HG02623 (cell line): ENCODE results near the gene CASP4.
"Not testable (repeated sequence)": the region's sequence is repeated elsewhere in the genome, so short reads cannot be mapped to it uniquely, and the experiment has no call there.

Experiments
- ATAC-seq: cut with Tn5 transposase; IDR thresholded peaks from one replicate; pipeline ENCODE4 v1.9.1; 2021; ENCODE audit warnings: moderate library complexity; ENCODE audit not compliant: unreplicated experiment

CASP4 gene

GRCh38 chr11:104968355-104968855, at the start of gene CASP4:
Gene CASP4 (minus strand): TSS chr11:104968574. CDS start chr11:104968525, 49 bp downstream.
- peak; percentile 90 for ATAC-seq

DNA sequence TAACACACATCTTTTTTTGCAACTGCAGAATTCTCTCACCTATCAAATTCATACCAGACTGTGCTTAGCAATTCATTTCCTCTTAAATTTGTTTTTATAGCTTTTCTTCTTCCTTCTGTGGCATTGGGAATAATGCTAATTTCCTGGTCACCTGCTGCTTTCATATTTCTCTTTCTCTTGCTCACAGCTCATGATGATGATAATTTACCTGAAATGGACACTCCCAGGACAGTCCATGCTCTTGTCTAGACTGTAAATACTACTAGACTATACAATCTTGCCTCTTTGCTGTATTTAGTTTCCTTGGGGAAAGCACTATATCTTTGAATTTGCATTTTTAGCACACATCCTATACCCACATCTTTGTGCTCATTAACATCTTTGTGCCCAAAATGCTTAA, 39.1 kb upstream of the CASP4 start:
- ATAC-seq = no peak

DNA sequence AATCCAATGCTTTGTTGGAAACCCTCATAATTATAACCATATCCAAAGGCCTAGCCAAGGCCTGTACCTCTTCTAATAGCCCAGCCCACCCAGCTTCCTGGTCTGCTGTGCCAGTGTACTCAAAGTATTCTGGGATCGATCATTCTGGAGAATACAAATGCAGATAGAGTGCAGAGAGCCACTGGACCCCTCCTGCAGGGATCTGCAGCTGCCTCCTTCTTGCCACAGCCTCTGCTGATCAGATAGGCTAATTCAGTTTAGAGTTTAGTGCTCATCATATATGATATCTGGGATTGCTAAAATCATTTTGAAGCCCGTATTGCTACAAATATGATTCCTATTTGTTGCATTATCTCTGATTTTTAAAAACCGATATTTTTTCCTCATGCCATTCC, 37.1 kb upstream of the CASP4 start:
- no peak for ATAC-seq

DNA sequence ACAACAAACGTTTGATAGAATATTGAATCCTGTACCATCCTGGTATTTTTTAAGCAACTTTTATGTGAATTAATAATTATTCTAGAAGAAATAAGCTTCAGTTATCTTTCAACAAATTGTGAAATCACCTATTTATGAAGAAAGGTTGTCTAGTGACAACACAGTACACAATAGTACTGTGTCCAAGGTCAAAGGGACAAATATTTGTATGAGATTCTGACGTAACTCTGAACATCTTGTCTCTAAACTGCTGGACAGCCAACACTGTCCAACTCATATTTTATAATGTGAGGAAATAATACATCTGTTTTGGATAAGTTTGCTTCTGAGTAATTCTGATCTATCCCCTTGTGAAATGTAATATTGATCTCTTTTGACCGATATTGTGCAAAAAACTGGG, 35.6 kb upstream of the CASP4 start:
- ATAC-seq = no peak

GRCh38 chr11:105003151-105003550, 34.8 kb upstream of the CASP4 start:
- ATAC-seq = no peak

DNA sequence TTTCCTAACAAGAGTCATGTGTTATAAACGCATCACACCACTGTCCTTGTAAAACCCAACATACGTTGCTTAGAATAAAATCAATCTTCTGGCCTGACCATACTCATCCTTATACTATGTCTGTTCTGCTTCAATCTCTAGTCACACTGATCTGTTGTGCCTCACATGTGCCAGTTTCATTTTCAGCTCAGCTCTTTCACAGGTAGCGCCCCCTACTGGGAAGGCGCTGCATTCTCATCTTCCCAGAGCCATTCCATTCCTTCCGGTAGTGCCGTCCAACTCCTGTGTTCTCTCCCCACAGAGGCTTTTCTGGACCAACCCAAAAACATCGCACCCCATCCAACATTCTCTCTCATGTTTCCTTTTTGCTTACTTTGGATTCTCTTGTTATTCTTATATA, 32.4 kb upstream of the CASP4 start:
- ATAC-seq = peak; percentile 86

GRCh38 chr11:105000167-105000566, 31.8 kb upstream of the CASP4 start:
- no peak for ATAC-seq

DNA sequence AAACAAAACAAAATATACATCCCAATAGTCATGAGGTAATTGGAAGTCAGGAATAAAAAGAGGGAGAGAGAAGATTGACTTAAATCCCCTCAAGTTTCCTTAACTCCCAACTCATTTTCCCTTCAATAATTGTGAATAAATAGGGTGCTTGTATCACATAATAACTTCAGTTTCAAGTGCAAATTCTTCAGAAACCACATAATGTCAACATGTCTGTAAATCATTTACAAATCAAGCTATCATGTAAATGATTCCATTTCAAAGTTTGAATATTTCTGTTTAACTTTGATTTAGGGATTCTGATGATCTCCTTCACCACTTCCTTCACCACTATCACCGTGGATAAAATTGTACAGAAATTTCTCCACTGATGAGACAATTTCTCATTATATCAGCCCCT, 31.3 kb upstream of the CASP4 start:
- no peak for ATAC-seq

GRCh38 chr11:104997288-104997687, 28.9 kb upstream of the CASP4 start:
- ATAC-seq = no peak

DNA sequence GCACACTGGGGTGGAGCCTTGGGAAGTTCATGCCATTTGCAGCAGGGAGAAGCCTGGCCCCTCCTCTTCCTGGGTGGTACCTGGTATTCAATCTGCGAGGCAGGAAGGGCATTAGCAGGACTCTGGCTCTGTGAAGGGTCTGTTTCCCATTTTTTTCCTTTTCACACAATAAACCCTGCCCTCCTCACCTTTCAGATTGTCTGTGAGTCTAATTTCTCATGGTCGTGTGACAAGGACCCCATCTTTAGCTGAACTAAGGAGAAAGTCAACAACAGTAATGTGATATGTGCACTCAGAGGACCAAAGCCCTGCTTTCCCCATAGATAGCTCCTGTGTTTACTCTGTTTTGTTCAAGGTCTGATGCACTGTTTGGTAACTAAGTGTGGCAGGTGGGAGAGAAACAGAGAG, 26.6 kb upstream of the CASP4 start:
- no peak for ATAC-seq

GRCh38 chr11:104992781-104993180, 24.4 kb upstream of the CASP4 start:
- ATAC-seq = no peak

- ATAC-seq = no peak
These were observed 23.6 kb upstream of the CASP4 start for GRCh38 chr11:104991994-104992393.

- no peak for ATAC-seq
These were observed 16.4 kb upstream of the CASP4 start for GRCh38 chr11:104984808-104985207.

GRCh38 chr11:104979839-104980238, 11.5 kb upstream of the CASP4 start:
- no peak for ATAC-seq

DNA sequence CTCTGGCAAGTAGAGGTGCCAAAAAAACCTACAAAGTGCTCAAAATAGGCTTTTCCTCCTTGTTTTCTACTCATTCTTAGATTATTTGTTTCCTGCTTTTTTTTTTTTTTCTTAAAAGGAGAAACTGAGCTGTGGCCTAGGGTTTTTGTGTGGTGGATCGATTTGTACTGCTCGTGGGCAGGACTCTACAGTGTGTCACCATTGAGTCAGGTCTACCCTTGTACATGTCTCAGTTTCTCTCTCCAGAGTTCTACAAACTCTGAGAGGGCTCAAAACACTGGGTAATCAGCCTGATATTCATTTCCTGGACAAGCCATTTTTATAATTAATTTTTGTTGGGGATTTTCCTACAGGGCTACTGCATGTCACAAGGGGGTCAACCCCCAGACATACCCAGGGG, 5.2 kb upstream of the CASP4 start:
- ATAC-seq = no peak

GRCh38 chr11:104972924-104973323, 4.5 kb upstream of the CASP4 start:
- ATAC-seq = not testable (repeated sequence)

GRCh38 chr11:104970756-104971155, 2.4 kb upstream of the CASP4 start:
- ATAC-seq = no peak

GRCh38 chr11:104968856-104969776, 742 bp upstream of the CASP4 start:
- ATAC-seq = no peak

DNA sequence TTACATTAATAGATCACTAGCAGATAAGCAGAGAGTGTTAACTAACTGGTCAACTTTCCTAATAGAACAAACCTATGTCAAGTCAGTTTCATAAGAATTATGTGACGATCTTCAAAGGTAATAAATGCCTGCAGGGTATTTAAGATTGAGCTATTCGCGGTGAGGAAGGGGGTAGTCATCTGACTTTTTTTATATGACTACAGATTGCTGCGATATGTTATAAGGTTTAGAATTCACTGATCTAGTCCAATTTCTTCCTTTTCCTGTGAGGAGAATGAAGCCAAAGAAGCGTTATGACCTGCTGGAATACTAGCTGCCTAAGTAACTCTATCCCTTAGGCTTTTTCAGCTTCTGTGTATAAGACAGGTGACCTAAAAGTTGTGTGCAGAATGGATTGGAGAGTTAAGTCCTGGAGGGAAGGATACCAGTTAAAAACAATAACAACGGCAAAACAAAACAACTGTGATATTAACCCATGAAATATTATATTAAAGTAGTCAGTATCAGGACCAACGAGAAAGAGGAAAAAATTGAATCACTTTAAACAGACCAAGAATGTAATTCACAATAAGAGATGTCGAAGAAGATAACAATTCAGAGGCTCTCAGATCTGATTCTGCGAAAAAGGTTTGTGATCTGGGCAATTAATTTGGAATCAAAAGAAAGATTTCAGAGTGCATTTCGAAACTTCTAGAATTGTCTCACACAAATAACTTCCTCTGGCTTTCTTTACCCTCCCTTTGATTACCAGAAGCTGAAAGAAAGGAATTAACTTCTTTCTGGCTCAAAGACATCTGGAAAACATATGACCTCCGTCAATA, 630 bp downstream of the CASP4 start:
- ATAC-seq = peak; percentile 30

DNA sequence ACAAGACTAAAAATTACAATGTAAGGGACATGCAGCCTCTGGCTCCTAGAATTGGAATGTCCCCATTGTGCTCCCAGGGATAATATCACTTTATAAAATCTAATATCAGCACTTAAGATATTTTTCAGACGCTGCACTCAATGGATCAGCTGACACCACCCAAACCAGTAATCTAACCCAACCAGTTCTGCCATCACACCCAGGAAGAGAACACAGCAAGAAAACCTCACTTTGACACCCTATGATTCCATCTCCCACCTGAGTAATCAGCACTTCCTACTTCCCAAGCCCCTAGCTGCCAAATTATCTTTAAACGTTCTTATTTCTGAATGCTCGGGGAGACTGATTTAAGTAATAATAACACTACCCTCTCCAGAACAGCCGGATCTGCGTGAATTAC, 2.6 kb downstream of the CASP4 start:
- no peak for ATAC-seq

- no peak for ATAC-seq
These were observed 4.1 kb downstream of the CASP4 start for GRCh38 chr11:104964247-104964646.

DNA sequence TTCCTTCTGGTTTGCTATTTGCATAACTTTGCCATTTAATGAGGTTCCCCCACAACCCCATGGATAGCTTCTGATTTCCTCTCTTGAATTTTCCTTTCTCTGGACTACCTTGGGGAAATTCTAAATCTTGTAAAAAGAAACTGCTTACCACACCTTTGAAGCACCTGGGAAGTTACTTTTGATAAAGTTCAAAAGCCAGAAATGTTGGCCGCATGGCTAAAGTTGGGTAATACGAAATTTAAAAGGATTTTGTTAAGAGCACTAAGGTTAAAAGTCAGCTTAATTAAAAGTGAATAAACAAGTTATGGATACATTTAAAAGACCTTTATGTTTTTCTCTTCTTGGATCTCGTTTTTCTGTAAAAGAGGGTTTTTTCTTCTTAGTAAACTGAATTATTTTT, 5.5 kb downstream of the CASP4 start:
- ATAC-seq = no peak
